ENCODE results near the gene FZR1. TPM values are rescaled to one million over a fixed set of nuclear protein-coding genes. Genes with fewer than 3 reads are reported as not detected.
A peak's percentile ranks its signal among the peaks of the same experiment; 100 is the strongest.

FZR1 gene
- total RNA-seq, 1 experiment from 2014 or later = 57.0 TPM

DNA sequence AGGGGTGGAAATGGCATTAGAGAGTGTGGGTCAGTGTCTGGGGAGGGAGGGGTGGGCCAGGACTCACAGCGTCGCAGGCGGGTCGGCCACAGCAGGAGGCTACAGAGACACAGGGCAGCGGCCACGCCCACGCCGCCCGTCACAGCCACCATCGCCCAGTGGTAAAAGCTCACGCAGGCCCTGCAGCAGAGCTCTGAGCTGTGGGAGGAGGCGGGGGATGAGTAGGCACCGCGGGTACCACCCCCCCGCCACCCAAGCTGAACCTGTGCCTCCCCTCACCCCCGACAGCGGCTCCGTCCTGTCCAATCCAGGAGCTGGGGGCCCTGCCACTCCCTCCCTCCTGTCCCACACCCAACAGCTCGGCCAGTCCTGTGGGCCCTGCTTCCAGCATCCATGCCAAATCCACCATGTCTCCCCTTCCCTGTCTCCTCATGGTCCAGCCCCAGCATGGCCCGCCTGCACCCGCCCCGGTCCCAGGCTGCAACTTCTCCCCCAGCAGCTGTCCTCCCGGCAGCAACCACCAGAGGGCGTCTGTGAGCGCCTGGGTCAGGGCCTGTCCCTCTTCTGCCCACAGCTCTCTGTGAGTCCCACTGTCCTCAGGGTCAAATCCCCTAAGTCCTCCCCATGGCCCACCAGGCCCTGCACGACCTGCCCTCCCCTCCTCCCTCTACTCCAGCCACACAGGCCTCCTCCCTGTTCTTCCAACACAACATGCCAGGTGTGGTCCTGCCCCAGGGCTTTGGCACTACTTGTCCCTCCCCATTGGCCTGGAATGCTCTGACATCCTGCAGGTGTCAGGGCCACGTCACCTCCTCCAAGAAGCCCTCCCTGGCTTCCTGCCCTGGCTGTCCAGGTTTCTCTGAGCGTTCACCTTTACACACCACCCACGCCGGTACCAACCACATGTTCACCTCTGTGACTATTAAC, 38.9 kb downstream of the FZR1 start:
- DNase-seq = peak; percentile 48 to 68
- no TSS peak for BruUV-seq (replicated peaks)
- ChIA-PET CTCF (interaction anchor here (0.8 kb wide), 1 partner anchor 12 kb away, joined by 3 read pairs; no protein-coding TSS in a partner anchor), POLR2A (ENCODE audit: unreplicated experiment) (interaction anchor here (0.6 kb wide), 1 partner anchor 857 kb away, joined by 4 read pairs; the partner anchor contains the start of gene CHAF1A)
- H4K20me1 ChIP-seq (ENCODE audit: insufficient read depth) = no peaks in the 10 kb centered on the region; the same call in 1 of the 2 replicates
- no peak overlapping the region for H3K4me3 ChIP-seq
- intact Hi-C loops (cut with micrococcal nuclease; ENCODE audit: unreplicated experiment) = loop anchor here (1.0 to 5.0 kb wide), 2 partner anchors 73 to 662 kb away; no protein-coding TSS in a partner anchor
- no peaks in the 10 kb centered on the region for H3K79me2 ChIP-seq (ENCODE audit: low read depth)
- no peak overlapping the region for H3K27ac ChIP-seq
- no peaks in the 10 kb centered on the region for H3K4me1 ChIP-seq (replicated peaks; ENCODE audit: insufficient read depth)
- no peaks in the 10 kb centered on the region for H3K9me3 ChIP-seq (ENCODE audit: insufficient read depth, low read depth)
- H3K4me2 ChIP-seq = no peak overlapping the region
- H2AFZ ChIP-seq = no peak overlapping the region
- H3K9me2 ChIP-seq (ENCODE audit: insufficient read depth) = no peaks in the 10 kb centered on the region
- H3K36me3 ChIP-seq (ENCODE audit: low read depth) = no peaks in the 10 kb centered on the region
- H3F3A ChIP-seq (ENCODE audit: insufficient read depth, low read depth) = peaks cover 4% of the 10 kb centered on the region; the same call in 1 of the 2 replicates
- no peak for TF ChIP-seq EZH2 (IDR thresholded peaks at IDR 0.05; ENCODE audit: low read depth)
- TF ChIP-seq, protein P1, sequence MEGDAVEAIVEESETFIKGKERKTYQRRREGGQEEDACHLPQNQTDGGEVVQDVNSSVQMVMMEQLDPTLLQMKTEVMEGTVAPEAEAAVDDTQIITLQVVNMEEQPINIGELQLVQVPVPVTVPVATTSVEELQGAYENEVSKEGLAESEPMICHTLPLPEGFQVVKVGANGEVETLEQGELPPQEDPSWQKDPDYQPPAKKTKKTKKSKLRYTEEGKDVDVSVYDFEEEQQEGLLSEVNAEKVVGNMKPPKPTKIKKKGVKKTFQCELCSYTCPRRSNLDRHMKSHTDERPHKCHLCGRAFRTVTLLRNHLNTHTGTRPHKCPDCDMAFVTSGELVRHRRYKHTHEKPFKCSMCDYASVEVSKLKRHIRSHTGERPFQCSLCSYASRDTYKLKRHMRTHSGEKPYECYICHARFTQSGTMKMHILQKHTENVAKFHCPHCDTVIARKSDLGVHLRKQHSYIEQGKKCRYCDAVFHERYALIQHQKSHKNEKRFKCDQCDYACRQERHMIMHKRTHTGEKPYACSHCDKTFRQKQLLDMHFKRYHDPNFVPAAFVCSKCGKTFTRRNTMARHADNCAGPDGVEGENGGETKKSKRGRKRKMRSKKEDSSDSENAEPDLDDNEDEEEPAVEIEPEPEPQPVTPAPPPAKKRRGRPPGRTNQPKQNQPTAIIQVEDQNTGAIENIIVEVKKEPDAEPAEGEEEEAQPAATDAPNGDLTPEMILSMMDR (conservative IDR thresholded peaks at IDR 0.05) = peak; percentile 86
- H3K27me3 ChIP-seq (ENCODE audit: insufficient read depth, low read depth) = no peaks in the 10 kb centered on the region

DNA sequence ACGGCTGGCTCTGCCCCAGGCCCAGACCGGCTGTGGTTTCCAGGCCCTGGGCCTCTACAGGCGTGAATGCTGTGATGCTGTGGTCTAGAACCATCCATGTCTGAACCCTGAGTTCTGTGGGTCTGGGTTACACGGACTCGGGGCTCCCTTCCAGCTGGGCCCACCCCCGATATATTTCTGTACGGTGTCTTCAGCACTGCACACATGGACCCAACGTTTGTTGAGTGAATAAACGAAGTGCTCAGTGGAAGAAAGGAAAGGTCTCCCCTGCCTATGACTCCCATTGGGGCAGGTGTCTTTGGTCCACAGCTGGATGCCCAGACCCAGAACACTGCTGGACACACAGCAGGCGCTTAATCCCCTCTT, 39.5 kb downstream of the FZR1 start:
- Histone ChIP-seq H3K27me3 (ENCODE audit: insufficient read depth, low read depth) (no peaks in the 10 kb centered on the region), H3K9me2 (ENCODE audit: insufficient read depth) (no peaks in the 10 kb centered on the region), H3F3A (ENCODE audit: insufficient read depth, low read depth) (peaks cover 4% of the 10 kb centered on the region; the same call in 1 of the 2 replicates), H3K36me3 (ENCODE audit: low read depth) (no peaks in the 10 kb centered on the region), H3K79me2 (ENCODE audit: low read depth) (no peaks in the 10 kb centered on the region), H2AFZ (no peak overlapping the region), H3K4me1 (replicated peaks; ENCODE audit: insufficient read depth) (no peaks in the 10 kb centered on the region), H3K9me3 (ENCODE audit: insufficient read depth, low read depth) (no peaks in the 10 kb centered on the region), H4K20me1 (ENCODE audit: insufficient read depth) (no peaks in the 10 kb centered on the region; the same call in 1 of the 2 replicates), H3K27ac (no peak overlapping the region), H3K4me3 (no peak overlapping the region), H3K4me2 (no peak overlapping the region)
- no peak for TF ChIP-seq EZH2 (IDR thresholded peaks at IDR 0.05; ENCODE audit: low read depth)
- TF ChIP-seq, protein P1 (conservative IDR thresholded peaks at IDR 0.05) = no peak
- intact Hi-C loops (cut with micrococcal nuclease; ENCODE audit: unreplicated experiment) = loop anchor here (1.0 to 5.0 kb wide), 2 partner anchors 73 to 662 kb away; no protein-coding TSS in a partner anchor
- ChIA-PET CTCF (no interaction called here), POLR2A (ENCODE audit: unreplicated experiment) (interaction anchor here (0.6 kb wide), 1 partner anchor 857 kb away, joined by 4 read pairs; the partner anchor contains the start of gene CHAF1A)
- no peak for DNase-seq
- BruUV-seq (replicated peaks) = no TSS peak

DNA sequence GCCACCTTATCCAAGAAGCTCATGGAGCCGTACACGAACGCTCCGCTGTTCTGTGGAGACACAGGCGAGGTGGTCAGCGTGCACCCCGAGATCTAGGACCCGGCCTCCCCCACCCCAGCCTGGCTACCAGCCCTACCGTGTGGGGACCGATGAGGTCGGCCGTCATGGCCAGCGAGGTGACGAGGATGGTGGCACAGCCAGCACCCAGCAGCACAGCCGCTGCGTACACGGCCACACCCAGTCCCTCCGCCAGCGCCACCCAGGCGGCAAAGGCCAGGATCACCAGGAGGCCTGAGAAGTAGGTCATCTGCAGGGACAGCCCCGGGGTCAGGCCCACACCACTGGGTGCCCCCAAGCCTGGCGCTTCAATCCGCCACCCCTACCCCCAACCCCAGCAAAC, 40.0 kb downstream of the FZR1 start:
- H2AFZ ChIP-seq = no peak overlapping the region
- TF ChIP-seq EZH2 (IDR thresholded peaks at IDR 0.05; ENCODE audit: low read depth) = no peak
- TF ChIP-seq, protein P1 (conservative IDR thresholded peaks at IDR 0.05) = no peak
- no peak for DNase-seq
- no peak overlapping the region for H3K27ac ChIP-seq
- H3K27me3 ChIP-seq (ENCODE audit: insufficient read depth, low read depth) = no peaks in the 10 kb centered on the region
- H3K4me2 ChIP-seq = no peak overlapping the region
- H3F3A ChIP-seq (ENCODE audit: insufficient read depth, low read depth) = peaks cover 4% of the 10 kb centered on the region; the same call in 1 of the 2 replicates
- POLR2A ChIA-PET (ENCODE audit: unreplicated experiment) = interaction anchor here (0.6 kb wide), 1 partner anchor 596 kb away, joined by 14 read pairs; no protein-coding TSS in a partner anchor
- H3K4me1 ChIP-seq (replicated peaks; ENCODE audit: insufficient read depth) = no peaks in the 10 kb centered on the region
- no peaks in the 10 kb centered on the region for H3K9me3 ChIP-seq (ENCODE audit: insufficient read depth, low read depth)
- no TSS peak for BruUV-seq (replicated peaks)
- H3K79me2 ChIP-seq (ENCODE audit: low read depth) = no peaks in the 10 kb centered on the region
- intact Hi-C loops (cut with micrococcal nuclease; ENCODE audit: unreplicated experiment) = loop anchor here (5.0 kb wide), 1 partner anchor 661 kb away; no protein-coding TSS in a partner anchor
- no peaks in the 10 kb centered on the region for H3K36me3 ChIP-seq (ENCODE audit: low read depth)
- H3K9me2 ChIP-seq (ENCODE audit: insufficient read depth) = no peaks in the 10 kb centered on the region
- H4K20me1 ChIP-seq (ENCODE audit: insufficient read depth) = no peaks in the 10 kb centered on the region; the same call in 1 of the 2 replicates
- CTCF ChIA-PET = no interaction called here
- H3K4me3 ChIP-seq = no peak overlapping the region
